ENCODE data around the gene DOK6. TPM values are rescaled to one million over a fixed set of nuclear protein-coding genes. Genes with fewer than 3 reads are reported as not detected.
"Not testable (repeated sequence)": the region's sequence is repeated elsewhere in the genome, so short reads cannot be mapped to it uniquely, and the experiment has no call there.

DOK6 gene
- total RNA-seq, 1 experiment from 2014 or later: 0.45 TPM

- no peaks in the 10 kb centered on the region for H3K27me3 ChIP-seq (ENCODE audit: control insufficient read depth, insufficient read depth, low read length)
- DNase-seq: no peak
- no peak overlapping the region for H3K4me3 ChIP-seq (ENCODE audit: insufficient read depth, low read depth, low read length)
- H3K36me3 ChIP-seq (replicated peaks; ENCODE audit: control insufficient read depth, insufficient read depth, low read length): no peaks in the 10 kb centered on the region
Measured at GRCh38 chr18:69808399-69808798, 407.7 kb downstream of the DOK6 start.

- Histone ChIP-seq H3K27me3 (ENCODE audit: control insufficient read depth, insufficient read depth, low read length) (no peaks in the 10 kb centered on the region), H3K36me3 (replicated peaks; ENCODE audit: control insufficient read depth, insufficient read depth, low read length) (no peaks in the 10 kb centered on the region), H3K4me3 (ENCODE audit: insufficient read depth, low read depth, low read length) (no peak overlapping the region)
- DNase-seq: no peak
Measured at GRCh38 chr18:69813559-69813958, 412.9 kb downstream of the DOK6 start.

- no peak for DNase-seq
- no peak overlapping the region for H3K4me3 ChIP-seq (ENCODE audit: insufficient read depth, low read depth, low read length)
- no peaks in the 10 kb centered on the region for H3K27me3 ChIP-seq (ENCODE audit: control insufficient read depth, insufficient read depth, low read length)
- no peaks in the 10 kb centered on the region for H3K36me3 ChIP-seq (replicated peaks; ENCODE audit: control insufficient read depth, insufficient read depth, low read length)
Measured at GRCh38 chr18:69814861-69815385, 414.2 kb downstream of the DOK6 start.

GRCh38 chr18:69817335-69817940 lies 416.8 kb downstream of the DOK6 start:
- Histone ChIP-seq H3K4me3 (ENCODE audit: insufficient read depth, low read depth, low read length) (no peak overlapping the region), H3K27me3 (ENCODE audit: control insufficient read depth, insufficient read depth, low read length) (no peaks in the 10 kb centered on the region), H3K36me3 (replicated peaks; ENCODE audit: control insufficient read depth, insufficient read depth, low read length) (no peaks in the 10 kb centered on the region)
- no peak for DNase-seq

- no peak overlapping the region for H3K4me3 ChIP-seq (ENCODE audit: insufficient read depth, low read depth, low read length)
- no peaks in the 10 kb centered on the region for H3K27me3 ChIP-seq (ENCODE audit: control insufficient read depth, insufficient read depth, low read length)
- no peaks in the 10 kb centered on the region for H3K36me3 ChIP-seq (replicated peaks; ENCODE audit: control insufficient read depth, insufficient read depth, low read length)
- DNase-seq: no peak
Measured at GRCh38 chr18:69819460-69819859, 418.8 kb downstream of the DOK6 start.

GRCh38 chr18:69820538-69820937 lies 419.9 kb downstream of the DOK6 start:
- Histone ChIP-seq H3K27me3 (ENCODE audit: control insufficient read depth, insufficient read depth, low read length) (no peaks in the 10 kb centered on the region), H3K4me3 (ENCODE audit: insufficient read depth, low read depth, low read length) (no peak overlapping the region), H3K36me3 (replicated peaks; ENCODE audit: control insufficient read depth, insufficient read depth, low read length) (no peaks in the 10 kb centered on the region)
- DNase-seq: no peak

- no peak overlapping the region for H3K4me3 ChIP-seq (ENCODE audit: insufficient read depth, low read depth, low read length)
- H3K27me3 ChIP-seq (ENCODE audit: control insufficient read depth, insufficient read depth, low read length): no peaks in the 10 kb centered on the region
- H3K36me3 ChIP-seq (replicated peaks; ENCODE audit: control insufficient read depth, insufficient read depth, low read length): no peaks in the 10 kb centered on the region
- DNase-seq: no peak
Measured at GRCh38 chr18:69830189-69830588, 429.5 kb downstream of the DOK6 start.

- H3K27me3 ChIP-seq (ENCODE audit: control insufficient read depth, insufficient read depth, low read length); DNase-seq; H3K4me3 ChIP-seq (ENCODE audit: insufficient read depth, low read depth, low read length); H3K36me3 ChIP-seq (replicated peaks; ENCODE audit: control insufficient read depth, insufficient read depth, low read length): not testable (repeated sequence)
Measured at GRCh38 chr18:69834980-69835379, 434.3 kb downstream of the DOK6 start.

- Histone ChIP-seq H3K36me3 (replicated peaks; ENCODE audit: control insufficient read depth, insufficient read depth, low read length) (no peaks in the 10 kb centered on the region), H3K27me3 (ENCODE audit: control insufficient read depth, insufficient read depth, low read length) (no peaks in the 10 kb centered on the region), H3K4me3 (ENCODE audit: insufficient read depth, low read depth, low read length) (no peak overlapping the region)
- no peak for DNase-seq
Measured at GRCh38 chr18:69838003-69838402, 437.3 kb downstream of the DOK6 start.

- Histone ChIP-seq H3K4me3 (ENCODE audit: insufficient read depth, low read depth, low read length) (peak overlapping the region; percentile 18), H3K36me3 (replicated peaks; ENCODE audit: control insufficient read depth, insufficient read depth, low read length) (no peaks in the 10 kb centered on the region)
- peak; percentile 59 for DNase-seq
Measured at GRCh38 chr18:69838620-69839411, 438.1 kb downstream of the DOK6 start.

GRCh38 chr18:69839497-69839896 lies 438.8 kb downstream of the DOK6 start:
- H3K36me3 ChIP-seq (replicated peaks; ENCODE audit: control insufficient read depth, insufficient read depth, low read length): no peaks in the 10 kb centered on the region
- peak overlapping the region; percentile 22 for H3K4me3 ChIP-seq (ENCODE audit: insufficient read depth, low read depth, low read length)
- no peak for DNase-seq
- H3K27me3 ChIP-seq (ENCODE audit: control insufficient read depth, insufficient read depth, low read length): no peaks in the 10 kb centered on the region

More at GRCh38 chr18:69838620-69839411, 438.1 kb downstream of the DOK6 start:
- H3K27me3 ChIP-seq (ENCODE audit: control insufficient read depth, insufficient read depth, low read length): no peaks in the 10 kb centered on the region

- no peak for DNase-seq
- no peaks in the 10 kb centered on the region for H3K27me3 ChIP-seq (ENCODE audit: control insufficient read depth, insufficient read depth, low read length)
- no peak overlapping the region for H3K4me3 ChIP-seq (ENCODE audit: insufficient read depth, low read depth, low read length)
- no peaks in the 10 kb centered on the region for H3K36me3 ChIP-seq (replicated peaks; ENCODE audit: control insufficient read depth, insufficient read depth, low read length)
Measured at GRCh38 chr18:69840001-69840400, 439.3 kb downstream of the DOK6 start.

GRCh38 chr18:69840445-69840844 lies 439.8 kb downstream of the DOK6 start:
- Histone ChIP-seq H3K36me3 (replicated peaks; ENCODE audit: control insufficient read depth, insufficient read depth, low read length) (no peaks in the 10 kb centered on the region), H3K27me3 (ENCODE audit: control insufficient read depth, insufficient read depth, low read length) (no peaks in the 10 kb centered on the region), H3K4me3 (ENCODE audit: insufficient read depth, low read depth, low read length) (no peak overlapping the region)
- no peak for DNase-seq

- Histone ChIP-seq H3K27me3 (ENCODE audit: control insufficient read depth, insufficient read depth, low read length) (no peaks in the 10 kb centered on the region), H3K4me3 (ENCODE audit: insufficient read depth, low read depth, low read length) (no peak overlapping the region), H3K36me3 (replicated peaks; ENCODE audit: control insufficient read depth, insufficient read depth, low read length) (no peaks in the 10 kb centered on the region)
- no peak for DNase-seq
Measured at GRCh38 chr18:69841117-69841516, 440.4 kb downstream of the DOK6 start.

- Histone ChIP-seq H3K27me3 (ENCODE audit: control insufficient read depth, insufficient read depth, low read length) (no peaks in the 10 kb centered on the region), H3K36me3 (replicated peaks; ENCODE audit: control insufficient read depth, insufficient read depth, low read length) (no peaks in the 10 kb centered on the region), H3K4me3 (ENCODE audit: insufficient read depth, low read depth, low read length) (no peak overlapping the region)
- DNase-seq: no peak
Measured at GRCh38 chr18:69843015-69843414, 442.3 kb downstream of the DOK6 start.
